Ramos (cell line): ENCODE data around the gene TRIM67.

Experiments used
- in situ Hi-C: fragments of 300-500 bp; cut with MboI; formaldehyde crosslinking; loops from one replicate; pipeline ENCODE4 v1.14.3; 2022; ENCODE audit warnings: low sequenced_read_pairs; ENCODE audit not compliant: unreplicated experiment

The TRIM67 gene

DNA sequence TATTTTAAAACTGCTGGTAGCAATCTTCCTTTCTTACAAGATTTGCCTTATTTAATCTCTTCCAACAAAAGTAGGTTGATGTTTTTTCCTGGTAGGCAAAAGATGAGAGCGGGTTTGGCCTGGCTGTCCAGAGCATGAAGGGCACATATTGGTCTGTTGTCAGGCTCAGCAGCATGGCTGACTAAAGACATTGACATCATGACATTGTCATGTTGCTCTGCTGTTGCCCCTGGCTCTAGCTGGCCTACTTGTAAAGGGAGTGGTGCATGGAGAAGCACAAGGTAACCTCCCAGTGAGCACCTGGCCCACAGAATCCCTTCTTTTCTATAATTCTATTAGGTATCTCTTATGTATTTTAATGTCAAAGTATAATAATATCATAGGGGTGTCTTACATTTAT, 102.8 kb downstream of the TRIM67 start:
- in situ Hi-C loops: no loop called here

DNA sequence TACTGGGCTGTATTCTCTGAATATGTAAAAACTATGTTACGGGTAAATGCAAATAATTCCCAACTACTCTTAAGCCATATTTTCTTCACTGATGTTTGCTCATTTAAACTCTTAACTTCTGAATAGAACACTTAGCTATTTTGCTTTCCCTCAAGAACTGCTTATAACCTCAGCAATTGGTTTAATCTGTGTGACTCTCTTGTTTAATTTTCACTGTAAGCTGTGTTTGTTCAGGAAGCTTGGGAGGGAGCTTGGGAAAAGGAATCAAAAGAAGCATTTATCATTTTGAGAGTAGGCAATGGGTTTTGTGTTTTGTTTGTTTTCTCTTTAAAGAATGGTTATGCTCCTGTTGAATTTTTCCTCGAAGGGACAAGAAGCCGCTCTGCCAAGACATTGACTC, 103.5 kb downstream of the TRIM67 start:
- in situ Hi-C loops: no loop called here

- in situ Hi-C loops: no loop called here
Measured at GRCh38 chr1:231266811-231267322, 105.0 kb downstream of the TRIM67 start.
